Gastrocnemius medialis (tissue), 4 donors: Measurements from ENCODE around the gene RFC5.

Source experiments
- POLR2A ChIP-seq, 2 donors: fragments of 450-650 bp; IDR thresholded peaks; one replicate each; pipeline ENCODE4 v1.6.1; 2017; ENCODE audit warnings: antibody characterized with exemption in 2 of 2, mild to moderate bottlenecking in 2 of 2, moderate library complexity in 2 of 2
- TF ChIP-seq, protein P1 (sequence below), 5 experiments: fragments of 450-650 bp in 3 of 5; fragments of 200-600 bp in 2 of 5; sonication (generic) in 2 of 5; IDR thresholded peaks in 4 of 5; conservative IDR thresholded peaks in 1 of 5; 1 replicate in 4 of 5; 2 replicates in 1 of 5; pipeline ENCODE4 v1.5.1; 2016 to 2019; ENCODE audit warnings: antibody characterized with exemption in 5 of 5, mild to moderate bottlenecking in 3 of 5, moderate library complexity in 3 of 5

DNA sequence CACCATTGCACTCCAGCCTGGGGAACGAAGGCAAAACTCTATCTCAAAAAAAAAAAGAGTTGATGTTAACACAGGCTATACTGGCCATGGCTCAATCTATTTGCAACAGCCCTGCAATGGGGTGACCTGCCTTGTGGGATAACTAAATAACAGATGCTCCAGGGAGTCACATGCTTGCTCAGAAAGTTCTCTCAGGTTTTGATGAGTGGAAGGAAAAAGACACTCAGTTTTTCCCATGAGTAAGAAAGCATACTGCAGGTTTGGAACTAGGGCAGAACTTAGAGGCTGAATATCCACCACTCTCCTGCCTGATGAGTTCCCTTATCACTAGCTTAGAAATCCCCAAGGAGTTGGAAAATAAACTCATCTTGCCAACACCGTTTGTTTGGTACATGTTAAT is 27.6 kb downstream of the RFC5 start:
- TF ChIP-seq, protein P1, sequence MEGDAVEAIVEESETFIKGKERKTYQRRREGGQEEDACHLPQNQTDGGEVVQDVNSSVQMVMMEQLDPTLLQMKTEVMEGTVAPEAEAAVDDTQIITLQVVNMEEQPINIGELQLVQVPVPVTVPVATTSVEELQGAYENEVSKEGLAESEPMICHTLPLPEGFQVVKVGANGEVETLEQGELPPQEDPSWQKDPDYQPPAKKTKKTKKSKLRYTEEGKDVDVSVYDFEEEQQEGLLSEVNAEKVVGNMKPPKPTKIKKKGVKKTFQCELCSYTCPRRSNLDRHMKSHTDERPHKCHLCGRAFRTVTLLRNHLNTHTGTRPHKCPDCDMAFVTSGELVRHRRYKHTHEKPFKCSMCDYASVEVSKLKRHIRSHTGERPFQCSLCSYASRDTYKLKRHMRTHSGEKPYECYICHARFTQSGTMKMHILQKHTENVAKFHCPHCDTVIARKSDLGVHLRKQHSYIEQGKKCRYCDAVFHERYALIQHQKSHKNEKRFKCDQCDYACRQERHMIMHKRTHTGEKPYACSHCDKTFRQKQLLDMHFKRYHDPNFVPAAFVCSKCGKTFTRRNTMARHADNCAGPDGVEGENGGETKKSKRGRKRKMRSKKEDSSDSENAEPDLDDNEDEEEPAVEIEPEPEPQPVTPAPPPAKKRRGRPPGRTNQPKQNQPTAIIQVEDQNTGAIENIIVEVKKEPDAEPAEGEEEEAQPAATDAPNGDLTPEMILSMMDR (IDR thresholded peaks at IDR 0.05 in 4 of 5, conservative IDR thresholded peaks at IDR 0.05 in 1 of 5): no peak
- TF ChIP-seq POLR2A (IDR thresholded peaks at IDR 0.05): no peak
